ENCODE measurements around the gene MOXD1.

MOXD1 gene

GRCh38 chr6:132400883-132401617, at the start of gene MOXD1:
Gene MOXD1 (minus strand): TSS chr6:132401475. CDS start chr6:132401426, 49 bp downstream.
- H3K4me3 ChIP-seq (ENCODE audit: low read depth in 1 of 2, low read length in 2 of 2), result peak within 1 kb of the TSS; percentile 56 to 69
- peak within 1 kb of the TSS; percentile 39 for H3K27ac ChIP-seq (ENCODE audit: low read depth, low read length)
- no peaks in the 10 kb centered on the region for H3K36me3 ChIP-seq (ENCODE audit: insufficient read depth, low read length)
- H3K27me3 ChIP-seq (ENCODE audit: control insufficient read depth in 1 of 2, insufficient read depth in 2 of 2, low read length in 2 of 2), result peaks cover 0 to 13% of the 10 kb centered on the region in 2 donors
- no peaks in the 10 kb centered on the region for H3K9me3 ChIP-seq (ENCODE audit: low read length)
- no peaks in the 10 kb centered on the region for H3K4me1 ChIP-seq (ENCODE audit: insufficient read depth, low read length)
- H3K9ac ChIP-seq (ENCODE audit: low read length), result peak within 1 kb of the TSS; percentile 17

GRCh38 chr6:132446855-132447241, 45.6 kb upstream of the MOXD1 start:
- Histone ChIP-seq H3K27me3 (ENCODE audit: control insufficient read depth in 1 of 2, insufficient read depth in 2 of 2, low read length in 2 of 2) (no peaks in the 10 kb centered on the region), H3K4me3 (ENCODE audit: low read depth in 1 of 2, low read length in 2 of 2) (no peak overlapping the region), H3K9me3 (ENCODE audit: low read length) (no peaks in the 10 kb centered on the region), H3K9ac (ENCODE audit: low read length) (no peak overlapping the region), H3K27ac (ENCODE audit: low read depth, low read length) (no peak overlapping the region), H3K4me1 (ENCODE audit: insufficient read depth, low read length) (no peaks in the 10 kb centered on the region), H3K36me3 (ENCODE audit: insufficient read depth, low read length) (no peaks in the 10 kb centered on the region)

DNA sequence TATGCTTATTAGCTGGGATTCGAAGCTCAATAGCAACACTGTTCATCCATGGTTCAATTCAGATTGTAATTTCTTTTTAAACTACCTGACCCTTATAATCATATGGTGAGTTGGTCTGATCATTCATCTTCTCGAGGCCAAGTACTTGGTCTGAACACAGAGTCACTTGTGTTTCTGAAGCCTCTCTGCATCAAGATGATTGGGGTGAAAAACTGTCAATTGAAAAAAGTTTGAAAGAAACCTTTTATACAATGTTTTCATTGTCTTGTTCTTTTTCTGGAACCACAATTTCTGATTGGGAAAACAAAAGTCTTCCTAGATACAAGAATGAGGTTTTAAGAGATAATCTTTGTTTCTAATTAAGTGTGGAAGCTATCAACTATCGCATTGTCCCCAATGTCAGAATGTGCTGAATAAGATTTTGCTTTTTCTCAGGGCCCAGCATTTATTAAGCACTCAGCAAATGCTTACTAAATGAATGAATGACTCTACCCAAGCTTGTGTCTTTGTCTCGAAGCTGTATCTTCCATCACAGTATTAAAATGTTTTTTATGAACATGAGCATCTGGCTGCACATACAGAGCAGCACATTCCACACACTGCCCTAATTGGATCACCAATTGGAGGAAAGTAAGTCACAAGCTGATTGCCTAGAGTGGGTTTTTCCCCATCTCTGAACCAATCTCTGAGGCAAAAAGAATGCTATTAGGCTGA, 45.0 kb upstream of the MOXD1 start:
- no peaks in the 10 kb centered on the region for H3K9me3 ChIP-seq (ENCODE audit: low read length)
- no peaks in the 10 kb centered on the region for H3K4me1 ChIP-seq (ENCODE audit: insufficient read depth, low read length)
- H3K27ac ChIP-seq (ENCODE audit: low read depth, low read length), result no peak overlapping the region
- H3K27me3 ChIP-seq (ENCODE audit: control insufficient read depth in 1 of 2, insufficient read depth in 2 of 2, low read length in 2 of 2), result no peaks in the 10 kb centered on the region
- no peak overlapping the region for H3K4me3 ChIP-seq (ENCODE audit: low read depth in 1 of 2, low read length in 2 of 2)
- no peak overlapping the region for H3K9ac ChIP-seq (ENCODE audit: low read length)
- no peaks in the 10 kb centered on the region for H3K36me3 ChIP-seq (ENCODE audit: insufficient read depth, low read length)

- no peaks in the 10 kb centered on the region for H3K36me3 ChIP-seq (ENCODE audit: insufficient read depth, low read length)
- no peak overlapping the region for H3K27ac ChIP-seq (ENCODE audit: low read depth, low read length)
- no peaks in the 10 kb centered on the region for H3K4me1 ChIP-seq (ENCODE audit: insufficient read depth, low read length)
- no peak overlapping the region for H3K9ac ChIP-seq (ENCODE audit: low read length)
- H3K9me3 ChIP-seq (ENCODE audit: low read length), result no peaks in the 10 kb centered on the region
- no peaks in the 10 kb centered on the region for H3K27me3 ChIP-seq (ENCODE audit: control insufficient read depth in 1 of 2, insufficient read depth in 2 of 2, low read length in 2 of 2)
- no peak overlapping the region for H3K4me3 ChIP-seq (ENCODE audit: low read depth in 1 of 2, low read length in 2 of 2)
Observed at GRCh38 chr6:132445201-132445951, 44.1 kb upstream of the MOXD1 start.

DNA sequence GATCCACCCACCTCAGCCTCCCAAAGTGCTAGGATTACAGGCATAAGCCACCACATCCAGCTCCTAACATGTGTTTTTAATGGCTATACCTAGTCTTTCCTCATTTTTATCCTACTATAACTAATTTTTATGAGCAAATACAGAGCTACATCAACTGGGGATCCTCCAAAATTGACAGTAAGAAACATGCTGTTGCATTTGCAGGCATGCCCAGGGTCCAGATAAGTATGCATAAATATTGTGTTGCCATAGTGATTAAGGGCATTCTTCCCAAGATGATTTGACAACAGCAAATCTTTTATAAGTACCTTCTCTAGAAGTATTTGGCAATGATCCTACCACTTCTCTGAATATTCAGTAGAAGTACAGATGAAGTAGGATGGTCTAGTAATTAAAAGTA, 41.9 kb upstream of the MOXD1 start:
- Histone ChIP-seq H3K27ac (ENCODE audit: low read depth, low read length) (no peak overlapping the region), H3K4me3 (ENCODE audit: low read depth in 1 of 2, low read length in 2 of 2) (no peak overlapping the region), H3K36me3 (ENCODE audit: insufficient read depth, low read length) (no peaks in the 10 kb centered on the region), H3K9ac (ENCODE audit: low read length) (no peak overlapping the region), H3K4me1 (ENCODE audit: insufficient read depth, low read length) (no peaks in the 10 kb centered on the region), H3K9me3 (ENCODE audit: low read length) (no peaks in the 10 kb centered on the region), H3K27me3 (ENCODE audit: control insufficient read depth in 1 of 2, insufficient read depth in 2 of 2, low read length in 2 of 2) (no peaks in the 10 kb centered on the region)

- Histone ChIP-seq H3K9me3 (ENCODE audit: low read length) (no peaks in the 10 kb centered on the region), H3K4me1 (ENCODE audit: insufficient read depth, low read length) (no peaks in the 10 kb centered on the region), H3K4me3 (ENCODE audit: low read depth in 1 of 2, low read length in 2 of 2) (no peak overlapping the region), H3K9ac (ENCODE audit: low read length) (no peak overlapping the region), H3K27ac (ENCODE audit: low read depth, low read length) (no peak overlapping the region), H3K36me3 (ENCODE audit: insufficient read depth, low read length) (no peaks in the 10 kb centered on the region), H3K27me3 (ENCODE audit: control insufficient read depth in 1 of 2, insufficient read depth in 2 of 2, low read length in 2 of 2) (no peaks in the 10 kb centered on the region)
Observed at GRCh38 chr6:132430110-132430509, 28.8 kb upstream of the MOXD1 start.

GRCh38 chr6:132425176-132425575, 23.9 kb upstream of the MOXD1 start:
- Histone ChIP-seq H3K4me1 (ENCODE audit: insufficient read depth, low read length) (no peaks in the 10 kb centered on the region), H3K36me3 (ENCODE audit: insufficient read depth, low read length) (no peaks in the 10 kb centered on the region), H3K4me3 (ENCODE audit: low read depth in 1 of 2, low read length in 2 of 2) (no peak overlapping the region), H3K27ac (ENCODE audit: low read depth, low read length) (no peak overlapping the region), H3K27me3 (ENCODE audit: control insufficient read depth in 1 of 2, insufficient read depth in 2 of 2, low read length in 2 of 2) (no peaks in the 10 kb centered on the region), H3K9ac (ENCODE audit: low read length) (no peak overlapping the region), H3K9me3 (ENCODE audit: low read length) (no peaks in the 10 kb centered on the region)

DNA sequence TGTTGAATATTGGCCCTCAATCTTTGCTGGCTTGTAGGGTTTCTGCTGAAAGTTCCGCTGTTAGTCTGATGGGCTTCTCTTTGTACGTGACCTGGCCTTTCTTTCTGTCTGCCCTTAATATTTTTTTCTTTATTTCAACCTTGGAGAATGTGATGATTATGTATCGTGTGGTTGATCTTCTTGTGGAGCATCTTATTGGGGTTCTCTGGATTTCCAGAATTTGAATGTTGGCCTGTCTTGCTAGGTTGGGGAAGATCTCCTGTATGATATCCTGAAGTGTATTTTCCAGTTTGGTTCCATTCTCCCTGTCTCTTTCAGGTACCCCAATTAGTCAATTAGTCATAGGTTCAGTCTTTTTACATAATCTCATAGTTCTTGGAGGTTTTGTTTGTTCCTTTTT, 22.6 kb upstream of the MOXD1 start:
- H3K27ac ChIP-seq (ENCODE audit: low read depth, low read length), result no peak overlapping the region
- H3K27me3 ChIP-seq (ENCODE audit: control insufficient read depth in 1 of 2, insufficient read depth in 2 of 2, low read length in 2 of 2), result no peaks in the 10 kb centered on the region
- H3K4me1 ChIP-seq (ENCODE audit: insufficient read depth, low read length), result no peaks in the 10 kb centered on the region
- no peak overlapping the region for H3K9ac ChIP-seq (ENCODE audit: low read length)
- H3K4me3 ChIP-seq (ENCODE audit: low read depth in 1 of 2, low read length in 2 of 2), result no peak overlapping the region
- no peaks in the 10 kb centered on the region for H3K36me3 ChIP-seq (ENCODE audit: insufficient read depth, low read length)
- no peaks in the 10 kb centered on the region for H3K9me3 ChIP-seq (ENCODE audit: low read length)

DNA sequence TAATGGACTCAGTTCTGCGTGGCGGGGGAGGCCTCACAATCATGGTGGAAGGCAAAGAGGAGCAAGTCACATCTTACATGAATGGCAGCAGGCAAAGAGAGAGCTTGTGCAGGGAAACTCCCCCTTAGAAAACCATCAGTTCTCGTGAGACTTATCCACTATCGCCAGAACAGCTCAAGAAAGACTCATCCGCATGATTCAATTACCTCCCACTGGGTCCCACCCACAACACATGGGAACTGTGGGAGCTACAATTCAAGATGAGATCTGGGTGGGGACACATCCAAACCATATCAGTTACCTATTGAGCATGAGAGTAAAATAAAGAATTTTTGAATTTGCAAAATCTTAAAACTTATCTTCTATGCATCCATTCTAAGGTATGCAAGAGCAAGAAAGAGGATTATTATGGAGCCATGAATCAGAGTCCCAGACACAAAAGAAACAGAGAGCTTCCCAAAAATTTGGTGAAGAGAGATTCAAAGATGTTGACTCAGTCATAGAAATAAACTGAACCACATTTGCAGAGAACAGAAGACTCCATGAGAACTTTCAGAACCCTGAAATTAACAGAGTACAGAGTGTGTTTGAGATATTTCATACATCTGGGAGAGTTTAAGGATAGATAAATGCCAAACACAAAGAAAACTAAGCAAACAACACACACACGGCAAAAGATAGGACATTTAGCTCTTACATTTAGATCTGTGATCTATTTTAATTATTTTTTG, 17.1 kb upstream of the MOXD1 start:
- no peak overlapping the region for H3K9ac ChIP-seq (ENCODE audit: low read length)
- H3K4me1 ChIP-seq (ENCODE audit: insufficient read depth, low read length), result no peaks in the 10 kb centered on the region
- no peaks in the 10 kb centered on the region for H3K9me3 ChIP-seq (ENCODE audit: low read length)
- no peak overlapping the region for H3K4me3 ChIP-seq (ENCODE audit: low read depth in 1 of 2, low read length in 2 of 2)
- no peaks in the 10 kb centered on the region for H3K36me3 ChIP-seq (ENCODE audit: insufficient read depth, low read length)
- H3K27me3 ChIP-seq (ENCODE audit: control insufficient read depth in 1 of 2, insufficient read depth in 2 of 2, low read length in 2 of 2), result no peaks in the 10 kb centered on the region
- H3K27ac ChIP-seq (ENCODE audit: low read depth, low read length), result no peak overlapping the region

- Histone ChIP-seq H3K9me3 (ENCODE audit: low read length) (no peaks in the 10 kb centered on the region), H3K27me3 (ENCODE audit: control insufficient read depth in 1 of 2, insufficient read depth in 2 of 2, low read length in 2 of 2) (no peaks in the 10 kb centered on the region), H3K36me3 (ENCODE audit: insufficient read depth, low read length) (no peaks in the 10 kb centered on the region), H3K9ac (ENCODE audit: low read length) (no peak overlapping the region), H3K27ac (ENCODE audit: low read depth, low read length) (no peak overlapping the region), H3K4me3 (ENCODE audit: low read depth in 1 of 2, low read length in 2 of 2) (no peak overlapping the region), H3K4me1 (ENCODE audit: insufficient read depth, low read length) (no peaks in the 10 kb centered on the region)
Observed at GRCh38 chr6:132414761-132415160, 13.5 kb upstream of the MOXD1 start.

DNA sequence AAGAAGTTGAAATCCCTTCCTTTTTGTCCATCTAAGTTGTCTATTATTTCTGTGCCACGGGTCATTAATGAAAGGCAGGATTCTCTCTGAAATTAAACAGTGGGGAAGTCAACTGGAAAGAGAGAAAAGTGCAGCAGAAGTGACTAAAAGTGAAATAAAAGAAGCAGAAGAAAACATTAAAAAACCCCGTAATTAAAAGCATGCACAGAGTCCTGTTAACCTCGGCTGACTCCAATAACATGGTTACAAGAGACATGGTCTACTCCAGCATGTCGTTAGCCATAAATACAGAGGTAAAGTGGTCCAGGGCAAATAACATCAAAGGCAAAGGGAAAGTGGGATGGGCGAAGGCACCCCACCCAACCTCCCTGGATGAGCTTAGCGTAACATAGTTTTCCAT, 13.0 kb upstream of the MOXD1 start:
- no peak overlapping the region for H3K4me3 ChIP-seq (ENCODE audit: low read depth in 1 of 2, low read length in 2 of 2)
- no peaks in the 10 kb centered on the region for H3K36me3 ChIP-seq (ENCODE audit: insufficient read depth, low read length)
- no peak overlapping the region for H3K27ac ChIP-seq (ENCODE audit: low read depth, low read length)
- H3K9ac ChIP-seq (ENCODE audit: low read length), result no peak overlapping the region
- no peaks in the 10 kb centered on the region for H3K9me3 ChIP-seq (ENCODE audit: low read length)
- no peaks in the 10 kb centered on the region for H3K27me3 ChIP-seq (ENCODE audit: control insufficient read depth in 1 of 2, insufficient read depth in 2 of 2, low read length in 2 of 2)
- no peaks in the 10 kb centered on the region for H3K4me1 ChIP-seq (ENCODE audit: insufficient read depth, low read length)
